ENCODE data around the gene FADS1. TPM values are rescaled to one million over a fixed set of nuclear protein-coding genes. Genes with fewer than 3 reads are reported as not detected.

The FADS1 gene
- total RNA-seq, 1 donor from 2014 or later: 92.3 TPM

GRCh38 chr11:61780581-61781162 lies 36.1 kb downstream of the FADS1 start:
- intact Hi-C loops (cut with micrococcal nuclease): no loop called here
- Mint-ChIP-seq H3K4me3 (no peak overlapping the region), H3K36me3 (ENCODE audit: low read depth) (peaks cover 11% of the 10 kb centered on the region), H3K4me1 (ENCODE audit: low read depth) (peaks cover 8% of the 10 kb centered on the region), H3K27ac (no peak overlapping the region), H3K9me3 (no peaks in the 10 kb centered on the region), H3K27me3 (ENCODE audit: insufficient read depth) (no peaks in the 10 kb centered on the region)
- no peak for DNase-seq (ENCODE audit: low spot score)

- Mint-ChIP-seq H3K4me3 (peak overlapping the region; percentile 40), H3K36me3 (ENCODE audit: low read depth) (peaks cover 6% of the 10 kb centered on the region), H3K4me1 (ENCODE audit: low read depth) (peaks cover 8% of the 10 kb centered on the region), H3K27me3 (ENCODE audit: insufficient read depth) (no peaks in the 10 kb centered on the region), H3K27ac (no peak overlapping the region), H3K9me3 (no peaks in the 10 kb centered on the region)
- DNase-seq (ENCODE audit: low spot score): no peak
- intact Hi-C loops (cut with micrococcal nuclease): no loop called here
Measured at GRCh38 chr11:61779666-61780525, 36.9 kb downstream of the FADS1 start.

GRCh38 chr11:61778920-61779650 lies 37.7 kb downstream of the FADS1 start:
- no peak for DNase-seq (ENCODE audit: low spot score)
- H3K4me1 Mint-ChIP-seq (ENCODE audit: low read depth): peaks cover 8% of the 10 kb centered on the region
- intact Hi-C loops (cut with micrococcal nuclease): no loop called here
- no peaks in the 10 kb centered on the region for H3K9me3 Mint-ChIP-seq
- H3K4me3 Mint-ChIP-seq: no peak overlapping the region
- peaks cover 2% of the 10 kb centered on the region for H3K36me3 Mint-ChIP-seq (ENCODE audit: low read depth)
- H3K27me3 Mint-ChIP-seq (ENCODE audit: insufficient read depth): no peaks in the 10 kb centered on the region
- H3K27ac Mint-ChIP-seq: no peak overlapping the region

GRCh38 chr11:61778357-61778886 lies 38.4 kb downstream of the FADS1 start:
- H3K4me3 Mint-ChIP-seq: no peak overlapping the region
- H3K4me1 Mint-ChIP-seq (ENCODE audit: low read depth): peaks cover 8% of the 10 kb centered on the region
- H3K9me3 Mint-ChIP-seq: no peaks in the 10 kb centered on the region
- no peaks in the 10 kb centered on the region for H3K36me3 Mint-ChIP-seq (ENCODE audit: low read depth)
- H3K27me3 Mint-ChIP-seq (ENCODE audit: insufficient read depth): no peaks in the 10 kb centered on the region
- DNase-seq (ENCODE audit: low spot score): no peak
- no peak overlapping the region for H3K27ac Mint-ChIP-seq
- intact Hi-C loops (cut with micrococcal nuclease): no loop called here

- H3K4me3 Mint-ChIP-seq: peak overlapping the region; percentile 28
- intact Hi-C loops (cut with micrococcal nuclease): no loop called here
- H3K4me1 Mint-ChIP-seq (ENCODE audit: low read depth): peaks cover 8% of the 10 kb centered on the region
- no peaks in the 10 kb centered on the region for H3K27me3 Mint-ChIP-seq (ENCODE audit: insufficient read depth)
- H3K9me3 Mint-ChIP-seq: no peaks in the 10 kb centered on the region
- H3K27ac Mint-ChIP-seq: no peak overlapping the region
- H3K36me3 Mint-ChIP-seq (ENCODE audit: low read depth): no peaks in the 10 kb centered on the region
- DNase-seq (ENCODE audit: low spot score): peak; percentile 61
Measured at GRCh38 chr11:61777234-61778090, 39.3 kb downstream of the FADS1 start.

GRCh38 chr11:61776561-61777075 lies 40.2 kb downstream of the FADS1 start:
- Mint-ChIP-seq H3K36me3 (ENCODE audit: low read depth) (no peaks in the 10 kb centered on the region), H3K4me3 (peak overlapping the region; percentile 41), H3K9me3 (no peaks in the 10 kb centered on the region), H3K27me3 (ENCODE audit: insufficient read depth) (no peaks in the 10 kb centered on the region), H3K27ac (no peak overlapping the region), H3K4me1 (ENCODE audit: low read depth) (peaks cover 8% of the 10 kb centered on the region)
- DNase-seq (ENCODE audit: low spot score): peak; percentile 48
- intact Hi-C loops (cut with micrococcal nuclease): loop anchor here (1.0 kb wide), 1 partner anchor 24 kb away; the partner anchor contains the start of gene MYRF

GRCh38 chr11:61775606-61776554 lies 40.9 kb downstream of the FADS1 start:
- H3K27me3 Mint-ChIP-seq (ENCODE audit: insufficient read depth): no peaks in the 10 kb centered on the region
- no peak for DNase-seq (ENCODE audit: low spot score)
- no peaks in the 10 kb centered on the region for H3K9me3 Mint-ChIP-seq
- peaks cover 8% of the 10 kb centered on the region for H3K4me1 Mint-ChIP-seq (ENCODE audit: low read depth)
- no peak overlapping the region for H3K27ac Mint-ChIP-seq
- no peaks in the 10 kb centered on the region for H3K36me3 Mint-ChIP-seq (ENCODE audit: low read depth)
- H3K4me3 Mint-ChIP-seq: no peak overlapping the region
- intact Hi-C loops (cut with micrococcal nuclease): loop anchor here (1.0 kb wide), 1 partner anchor 24 kb away; the partner anchor contains the start of gene MYRF

- Mint-ChIP-seq H3K9me3 (no peaks in the 10 kb centered on the region), H3K4me1 (ENCODE audit: low read depth) (peaks cover 8% of the 10 kb centered on the region), H3K27me3 (ENCODE audit: insufficient read depth) (no peaks in the 10 kb centered on the region), H3K27ac (no peak overlapping the region), H3K4me3 (no peak overlapping the region), H3K36me3 (ENCODE audit: low read depth) (no peaks in the 10 kb centered on the region)
- no peak for DNase-seq (ENCODE audit: low spot score)
- intact Hi-C loops (cut with micrococcal nuclease): no loop called here
Measured at GRCh38 chr11:61775106-61775505, 41.7 kb downstream of the FADS1 start.

- Mint-ChIP-seq H3K36me3 (ENCODE audit: low read depth) (no peaks in the 10 kb centered on the region), H3K27ac (no peak overlapping the region), H3K27me3 (ENCODE audit: insufficient read depth) (no peaks in the 10 kb centered on the region), H3K4me3 (no peak overlapping the region), H3K4me1 (ENCODE audit: low read depth) (peaks cover 8% of the 10 kb centered on the region), H3K9me3 (no peaks in the 10 kb centered on the region)
- no peak for DNase-seq (ENCODE audit: low spot score)
- intact Hi-C loops (cut with micrococcal nuclease): no loop called here
Measured at GRCh38 chr11:61774411-61774810, 42.4 kb downstream of the FADS1 start.

- H3K4me3 Mint-ChIP-seq: no peak overlapping the region
- H3K27me3 Mint-ChIP-seq (ENCODE audit: insufficient read depth): no peaks in the 10 kb centered on the region
- no peaks in the 10 kb centered on the region for H3K9me3 Mint-ChIP-seq
- no peak for DNase-seq (ENCODE audit: low spot score)
- no peaks in the 10 kb centered on the region for H3K36me3 Mint-ChIP-seq (ENCODE audit: low read depth)
- intact Hi-C loops (cut with micrococcal nuclease): no loop called here
- peaks cover 8% of the 10 kb centered on the region for H3K4me1 Mint-ChIP-seq (ENCODE audit: low read depth)
- H3K27ac Mint-ChIP-seq: no peak overlapping the region
Measured at GRCh38 chr11:61773809-61774208, 43.0 kb downstream of the FADS1 start.

- H3K4me1 Mint-ChIP-seq (ENCODE audit: low read depth): peaks cover 8% of the 10 kb centered on the region
- no peaks in the 10 kb centered on the region for H3K27me3 Mint-ChIP-seq (ENCODE audit: insufficient read depth)
- H3K4me3 Mint-ChIP-seq: no peak overlapping the region
- DNase-seq (ENCODE audit: low spot score): no peak
- no peak overlapping the region for H3K27ac Mint-ChIP-seq
- H3K9me3 Mint-ChIP-seq: no peaks in the 10 kb centered on the region
- intact Hi-C loops (cut with micrococcal nuclease): no loop called here
- no peaks in the 10 kb centered on the region for H3K36me3 Mint-ChIP-seq (ENCODE audit: low read depth)
Measured at GRCh38 chr11:61773356-61773755, 43.4 kb downstream of the FADS1 start.

Measured in activated T-helper 1 cell treated with anti-CD3 and anti-CD28 coated beads, Interleukin-12 subunit alpha, Interleukin-12 subunit beta, Interleukin-2, Interleukin-4 antibody, amounts not matched to agents 30 ng/mL and 10 ng/mL and 1 ng/mL, durations not matched to agents 14 hours and 24 hours and 36 hours (primary cell).